Activated naive CD4-positive, alpha-beta T cell treated with anti-CD3 and anti-CD28 coated beads, Interleukin-2, amount 50 U/mL, for 24 hours (primary cell): Measurements from ENCODE around the gene SLC43A1.
"Not testable (repeated sequence)": the region's sequence is repeated elsewhere in the genome, so short reads cannot be mapped to it uniquely, and the experiment has no call there.

ENCODE experiments used
- H3K27ac Mint-ChIP-seq: one replicate; pipeline ENCODE4 v1.8.0; 2021; ENCODE audit warnings: mild to moderate bottlenecking, mixed read lengths
- H3K27me3 Mint-ChIP-seq: one replicate; pipeline ENCODE4 v1.8.0; 2021; ENCODE audit warnings: mixed read lengths
- H3K36me3 Mint-ChIP-seq: one replicate; pipeline ENCODE4 v1.8.0; 2021; ENCODE audit warnings: mixed read lengths
- H3K4me1 Mint-ChIP-seq: one replicate; pipeline ENCODE4 v1.8.0; 2021; ENCODE audit warnings: mixed read lengths
- H3K4me3 Mint-ChIP-seq: one replicate; pipeline ENCODE4 v1.8.0; 2021; ENCODE audit warnings: mild to moderate bottlenecking, mixed read lengths
- H3K9me3 Mint-ChIP-seq: one replicate; pipeline ENCODE4 v1.8.0; 2021; ENCODE audit warnings: mixed read lengths

Gene SLC43A1

GRCh38 chr11:57453543-57454177 lies 61.8 kb downstream of the SLC43A1 start:
- Mint-ChIP-seq H3K36me3 (no peaks in the 10 kb centered on the region), H3K9me3 (no peaks in the 10 kb centered on the region), H3K4me1 (peaks cover 12% of the 10 kb centered on the region), H3K27me3 (peaks cover under 1% of the 10 kb centered on the region), H3K27ac (no peak overlapping the region), H3K4me3 (no peak overlapping the region)

- H3K4me1 Mint-ChIP-seq, result no peaks in the 10 kb centered on the region
- no peak overlapping the region for H3K27ac Mint-ChIP-seq
- H3K4me3 Mint-ChIP-seq, result no peak overlapping the region
- H3K9me3 Mint-ChIP-seq, result no peaks in the 10 kb centered on the region
- H3K27me3 Mint-ChIP-seq, result no peaks in the 10 kb centered on the region
- no peaks in the 10 kb centered on the region for H3K36me3 Mint-ChIP-seq
Measured at GRCh38 chr11:57446055-57446454, 69.4 kb downstream of the SLC43A1 start.

DNA sequence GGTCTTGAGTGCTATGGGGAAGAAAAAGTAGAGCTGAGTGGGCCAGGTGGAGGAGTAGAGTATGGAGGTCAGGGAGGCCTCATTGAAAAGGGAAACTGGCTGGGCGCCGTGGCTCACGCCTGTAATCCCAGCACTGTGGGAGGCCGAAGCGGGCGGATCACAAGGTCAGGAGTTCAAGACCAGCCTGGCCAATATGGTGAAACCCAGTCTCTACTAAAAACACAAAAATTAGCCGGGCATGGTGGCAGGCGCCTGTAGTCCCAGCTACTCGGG lies 70.4 kb downstream of the SLC43A1 start:
- not testable (repeated sequence) for H3K36me3 Mint-ChIP-seq, H3K4me1 Mint-ChIP-seq, H3K4me3 Mint-ChIP-seq, H3K27ac Mint-ChIP-seq, H3K9me3 Mint-ChIP-seq, H3K27me3 Mint-ChIP-seq

DNA sequence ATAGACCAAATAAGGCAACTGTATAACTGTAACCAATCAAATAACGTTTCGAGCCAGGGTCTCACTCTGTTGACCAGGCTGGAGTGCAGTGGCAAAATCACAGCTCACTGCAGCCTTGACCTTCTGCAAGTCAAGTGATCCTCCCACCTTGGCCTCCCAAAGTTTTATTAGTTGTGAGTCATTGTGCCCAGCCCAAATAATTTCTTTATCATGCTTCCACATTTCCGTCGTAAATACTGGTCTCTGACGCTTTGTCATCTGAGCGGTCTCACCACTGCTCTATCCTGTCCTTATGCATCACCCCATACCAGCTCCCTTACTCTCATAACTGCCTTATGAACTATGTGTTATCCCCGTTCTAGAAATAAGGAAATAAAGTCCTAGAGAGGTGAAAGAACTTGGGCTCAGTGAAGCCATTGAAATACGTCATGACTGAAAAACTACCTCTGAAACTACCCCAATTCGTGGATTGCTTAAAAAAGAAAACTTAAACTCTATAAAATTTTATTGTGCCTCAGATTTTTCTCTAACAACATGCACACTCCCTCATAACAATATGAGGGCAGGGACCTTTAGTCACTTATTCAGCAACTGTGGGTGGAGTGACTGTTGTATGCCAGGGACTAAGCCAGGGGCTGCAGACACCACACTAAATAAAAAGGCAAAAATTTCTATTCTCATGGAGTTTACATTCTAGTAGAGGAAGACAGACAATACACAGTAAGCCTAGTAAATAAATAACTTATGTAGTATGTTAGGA lies 71.0 kb downstream of the SLC43A1 start:
- H3K4me1 Mint-ChIP-seq, result no peaks in the 10 kb centered on the region
- no peak overlapping the region for H3K27ac Mint-ChIP-seq
- no peaks in the 10 kb centered on the region for H3K36me3 Mint-ChIP-seq
- no peaks in the 10 kb centered on the region for H3K27me3 Mint-ChIP-seq
- no peak overlapping the region for H3K4me3 Mint-ChIP-seq
- no peaks in the 10 kb centered on the region for H3K9me3 Mint-ChIP-seq

GRCh38 chr11:57440744-57441414 lies 74.6 kb downstream of the SLC43A1 start:
- no peak overlapping the region for H3K4me3 Mint-ChIP-seq
- no peaks in the 10 kb centered on the region for H3K27me3 Mint-ChIP-seq
- H3K9me3 Mint-ChIP-seq, result no peaks in the 10 kb centered on the region
- H3K27ac Mint-ChIP-seq, result no peak overlapping the region
- no peaks in the 10 kb centered on the region for H3K36me3 Mint-ChIP-seq
- no peaks in the 10 kb centered on the region for H3K4me1 Mint-ChIP-seq

DNA sequence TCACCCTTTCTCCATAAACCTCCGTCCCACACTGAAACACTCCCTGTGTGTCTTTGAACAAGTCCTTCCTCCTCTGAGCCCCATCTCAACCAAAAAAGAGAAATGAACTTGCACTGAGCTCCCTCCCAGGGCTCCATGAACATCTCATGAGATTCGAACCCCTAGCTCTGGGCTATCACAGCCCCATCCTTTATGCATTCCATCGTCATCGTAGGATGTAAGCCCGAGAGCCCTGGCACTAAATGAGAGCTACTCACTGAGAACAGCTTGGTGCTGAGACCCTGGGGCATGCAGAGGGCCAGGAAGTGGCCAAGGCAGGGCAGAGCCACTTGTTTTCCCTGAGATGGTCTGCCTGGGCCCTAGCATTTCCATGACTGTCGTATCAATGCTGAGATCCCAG lies 75.7 kb downstream of the SLC43A1 start:
- no peaks in the 10 kb centered on the region for H3K4me1 Mint-ChIP-seq
- no peaks in the 10 kb centered on the region for H3K9me3 Mint-ChIP-seq
- no peak overlapping the region for H3K4me3 Mint-ChIP-seq
- H3K36me3 Mint-ChIP-seq, result no peaks in the 10 kb centered on the region
- H3K27ac Mint-ChIP-seq, result no peak overlapping the region
- H3K27me3 Mint-ChIP-seq, result no peaks in the 10 kb centered on the region

DNA sequence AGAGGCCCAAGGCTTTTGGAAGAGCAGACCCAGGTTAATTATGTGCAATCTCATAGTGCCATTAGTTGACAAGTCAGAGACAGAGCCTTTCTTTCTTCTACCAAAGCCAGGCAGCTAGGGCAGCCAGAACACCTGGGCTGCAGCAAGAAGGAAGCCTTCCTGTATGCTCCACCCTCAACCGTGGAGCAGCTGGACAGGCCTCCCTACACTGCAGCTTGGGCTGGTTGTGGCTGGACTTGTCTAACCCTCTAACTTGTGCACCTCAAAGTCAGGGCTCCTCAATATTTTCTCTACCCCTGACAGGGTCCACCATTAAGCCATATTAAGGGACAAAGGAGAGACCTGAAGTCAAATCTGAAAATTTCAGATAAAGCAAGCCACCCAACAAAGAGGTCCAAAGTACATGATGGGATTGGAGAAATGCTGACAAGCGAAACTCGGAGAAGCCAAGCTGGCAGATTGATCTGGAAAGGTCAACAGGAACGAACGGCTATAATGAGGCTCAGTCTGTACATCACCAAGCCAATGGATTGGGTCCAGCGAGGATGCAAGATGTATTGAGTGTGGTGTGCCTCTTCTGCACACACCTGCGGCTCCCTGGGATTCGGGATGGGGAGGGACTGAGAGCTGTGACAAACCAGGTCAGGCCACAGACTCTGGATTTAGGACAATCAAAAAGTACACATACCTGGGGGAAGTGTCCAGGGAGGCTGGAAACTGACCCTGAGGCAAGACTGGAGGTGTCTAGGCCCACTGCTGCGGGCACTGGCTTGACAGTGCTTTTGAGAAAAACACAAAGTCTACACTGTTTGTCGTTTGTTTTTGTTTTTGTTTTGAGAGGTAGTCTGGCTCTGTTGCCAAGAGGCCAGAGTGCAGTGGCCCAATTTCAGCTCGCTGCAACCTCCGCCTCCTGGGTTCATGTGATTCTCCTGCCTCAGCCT lies 76.9 kb downstream of the SLC43A1 start:
- no peaks in the 10 kb centered on the region for H3K36me3 Mint-ChIP-seq
- no peaks in the 10 kb centered on the region for H3K27me3 Mint-ChIP-seq
- H3K4me3 Mint-ChIP-seq, result no peak overlapping the region
- H3K9me3 Mint-ChIP-seq, result no peaks in the 10 kb centered on the region
- H3K4me1 Mint-ChIP-seq, result no peaks in the 10 kb centered on the region
- no peak overlapping the region for H3K27ac Mint-ChIP-seq

DNA sequence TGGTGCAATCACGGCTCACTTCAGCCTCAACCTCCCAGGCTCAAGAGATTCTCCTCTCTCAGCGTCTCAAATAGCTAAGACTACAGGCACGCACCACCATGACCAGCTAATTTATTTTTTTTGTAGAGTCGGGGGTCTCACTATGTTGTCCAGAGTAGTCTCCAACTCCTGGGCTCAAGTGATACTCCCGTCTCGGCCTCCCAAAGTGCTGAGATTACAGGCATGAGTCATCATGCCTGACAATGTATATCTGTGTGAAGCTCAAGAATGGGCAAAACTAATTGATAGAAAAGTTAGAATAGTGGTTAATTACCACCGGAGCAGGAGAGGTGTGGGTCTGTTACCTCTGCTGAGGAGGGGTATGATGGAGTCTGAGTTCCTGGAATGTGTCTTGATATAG lies 79.5 kb downstream of the SLC43A1 start:
- Mint-ChIP-seq H3K36me3 (no peaks in the 10 kb centered on the region), H3K4me3 (no peak overlapping the region), H3K27ac (no peak overlapping the region), H3K9me3 (no peaks in the 10 kb centered on the region), H3K4me1 (no peaks in the 10 kb centered on the region), H3K27me3 (no peaks in the 10 kb centered on the region)

DNA sequence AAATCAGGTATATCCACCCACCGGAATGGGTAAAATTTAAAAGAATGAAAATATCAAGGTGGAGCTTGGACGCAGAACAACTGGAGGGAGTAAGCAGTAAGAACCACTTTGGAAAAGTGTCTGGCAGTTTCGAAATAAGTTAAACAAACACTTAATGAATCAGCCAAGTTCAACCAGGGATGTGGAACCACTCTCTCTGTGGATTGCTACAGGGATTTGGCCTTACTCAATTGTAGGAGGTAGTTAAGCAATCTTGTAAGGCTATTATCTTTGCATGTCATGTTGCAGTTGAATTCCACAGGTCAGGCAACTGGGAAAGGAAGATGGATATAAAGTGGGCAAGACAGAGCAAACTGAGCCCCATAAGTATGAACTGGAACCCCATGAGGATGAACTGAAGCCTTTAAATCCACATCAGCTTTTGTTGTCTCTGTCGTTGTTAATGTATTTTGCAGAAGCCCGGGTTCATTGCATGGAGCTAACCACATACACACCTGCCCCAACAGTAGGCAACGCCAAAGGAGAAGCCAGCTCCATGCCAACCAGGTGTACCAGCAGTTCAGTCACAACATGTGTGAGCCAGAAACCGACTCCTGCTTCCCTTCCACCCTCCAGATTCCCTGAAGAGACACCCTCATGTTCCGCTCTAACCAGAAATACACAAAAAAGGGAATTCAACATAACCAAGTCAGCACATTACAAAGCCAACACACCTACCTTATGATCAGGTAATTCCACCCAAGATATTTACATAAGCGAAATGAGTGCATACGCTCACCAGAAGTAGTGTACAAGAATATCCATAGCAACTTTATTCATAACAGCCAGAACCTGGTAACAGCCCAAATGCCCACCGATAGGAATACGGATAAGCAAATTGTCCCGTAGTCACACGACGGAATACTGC lies 80.6 kb downstream of the SLC43A1 start:
- Mint-ChIP-seq H3K4me3 (no peak overlapping the region), H3K36me3 (no peaks in the 10 kb centered on the region), H3K27ac (no peak overlapping the region), H3K27me3 (no peaks in the 10 kb centered on the region), H3K4me1 (no peaks in the 10 kb centered on the region), H3K9me3 (no peaks in the 10 kb centered on the region)
